Peyer's patch (tissue), 4 donors: ENCODE results near the gene CORO7. TPM values are rescaled to one million over a fixed set of nuclear protein-coding genes. Genes with fewer than 3 reads are reported as not detected.

ENCODE experiments used
- DNase-seq, 3 donors: peaks; one replicate each; pipeline ENCODE4 v3.0.0-alpha.2; 2017 to 2019
- H3K27ac ChIP-seq, 4 donors: fragments of 200-600 bp; sonication (generic); one replicate each; pipeline ENCODE4 v1.5.1; 2016 to 2019
- H3K27me3 ChIP-seq, 2 donors: fragments of 200-600 bp; sonication (generic); one replicate each; pipeline ENCODE4 v1.5.1; 2019
- H3K36me3 ChIP-seq, 3 donors: fragments of 200-600 bp; sonication (generic); one replicate each; pipeline ENCODE4 v1.5.1; 2016 to 2019
- H3K4me1 ChIP-seq, 4 donors: fragments of 200-600 bp; sonication (generic); one replicate each; pipeline ENCODE4 v1.5.1; 2016 to 2019
- H3K4me3 ChIP-seq, 4 donors: fragments of 200-600 bp; sonication (generic); 1 replicate in 3 of 4; 2 replicates in 1 of 4; pipeline ENCODE4 v1.5.1; 2016 to 2019; ENCODE audit warnings: mild to moderate bottlenecking in 1 of 4
- H3K9me3 ChIP-seq, 4 donors: fragments of 200-600 bp; sonication (generic); one replicate each; pipeline ENCODE4 v1.5.1; 2016 to 2019; ENCODE audit warnings: mild to moderate bottlenecking in 1 of 4
- POLR2A ChIP-seq, 2 donors: fragments of 450-650 bp; IDR thresholded peaks; one replicate each; pipeline ENCODE4 v1.5.1; 2017; ENCODE audit warnings: antibody characterized with exemption in 2 of 2, mild to moderate bottlenecking in 2 of 2, moderate library complexity in 2 of 2
- total RNA-seq, 4 donors: library from RNA; depleted of rRNA; stranded (reverse); fragments of >200 nt; gene quantifications; one replicate each; pipeline ENCODE4 v1.1.0, GENCODE V29; 2016
- TF ChIP-seq, protein P1 (sequence below), 6 experiments: fragments of 450-650 bp in 4 of 6; fragments of 200-600 bp in 2 of 6; sonication (generic) in 1 of 6; IDR thresholded peaks; one replicate each; pipeline ENCODE4 v1.5.1; 2017 to 2019; ENCODE audit warnings: antibody characterized with exemption in 6 of 6, mild to moderate bottlenecking in 3 of 6, moderate library complexity in 1 of 6

Gene CORO7
- total RNA-seq, 4 donors from 2014 or later: 73.4 to 219 (median 110) TPM

DNA sequence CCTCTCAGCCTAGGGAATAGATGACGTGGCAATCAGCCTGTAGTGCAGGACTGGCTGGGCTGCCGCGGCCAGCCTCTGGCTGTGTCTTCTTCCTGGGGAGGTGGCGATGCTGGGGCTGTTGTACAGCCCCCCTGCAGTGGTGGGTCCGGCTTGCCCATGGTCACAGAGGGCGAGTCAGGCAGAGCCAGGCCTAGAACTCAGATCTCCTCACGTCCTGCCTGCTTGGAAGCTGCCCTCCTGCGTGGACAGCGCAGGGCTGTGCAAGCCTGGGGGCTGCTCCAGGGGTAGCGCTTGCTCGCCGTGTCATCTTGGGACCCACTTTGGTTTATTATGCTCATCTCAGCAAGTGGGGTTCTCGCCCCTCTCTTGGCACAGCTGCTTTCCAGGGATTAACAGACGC, 38.7 kb upstream of the CORO7 start:
- DNase-seq: no peak
- TF ChIP-seq, protein P1, sequence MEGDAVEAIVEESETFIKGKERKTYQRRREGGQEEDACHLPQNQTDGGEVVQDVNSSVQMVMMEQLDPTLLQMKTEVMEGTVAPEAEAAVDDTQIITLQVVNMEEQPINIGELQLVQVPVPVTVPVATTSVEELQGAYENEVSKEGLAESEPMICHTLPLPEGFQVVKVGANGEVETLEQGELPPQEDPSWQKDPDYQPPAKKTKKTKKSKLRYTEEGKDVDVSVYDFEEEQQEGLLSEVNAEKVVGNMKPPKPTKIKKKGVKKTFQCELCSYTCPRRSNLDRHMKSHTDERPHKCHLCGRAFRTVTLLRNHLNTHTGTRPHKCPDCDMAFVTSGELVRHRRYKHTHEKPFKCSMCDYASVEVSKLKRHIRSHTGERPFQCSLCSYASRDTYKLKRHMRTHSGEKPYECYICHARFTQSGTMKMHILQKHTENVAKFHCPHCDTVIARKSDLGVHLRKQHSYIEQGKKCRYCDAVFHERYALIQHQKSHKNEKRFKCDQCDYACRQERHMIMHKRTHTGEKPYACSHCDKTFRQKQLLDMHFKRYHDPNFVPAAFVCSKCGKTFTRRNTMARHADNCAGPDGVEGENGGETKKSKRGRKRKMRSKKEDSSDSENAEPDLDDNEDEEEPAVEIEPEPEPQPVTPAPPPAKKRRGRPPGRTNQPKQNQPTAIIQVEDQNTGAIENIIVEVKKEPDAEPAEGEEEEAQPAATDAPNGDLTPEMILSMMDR (IDR thresholded peaks at IDR 0.05): no peak
- no peak for TF ChIP-seq POLR2A (IDR thresholded peaks at IDR 0.05)
- Histone ChIP-seq H3K27ac (no peak overlapping the region), H3K9me3 (no peaks in the 10 kb centered on the region), H3K4me3 (no peak overlapping the region), H3K4me1 (no peaks in the 10 kb centered on the region), H3K27me3 (no peaks in the 10 kb centered on the region), H3K36me3 (peaks cover 0 to 73% (median 0%) of the 10 kb centered on the region in 3 donors)

DNA sequence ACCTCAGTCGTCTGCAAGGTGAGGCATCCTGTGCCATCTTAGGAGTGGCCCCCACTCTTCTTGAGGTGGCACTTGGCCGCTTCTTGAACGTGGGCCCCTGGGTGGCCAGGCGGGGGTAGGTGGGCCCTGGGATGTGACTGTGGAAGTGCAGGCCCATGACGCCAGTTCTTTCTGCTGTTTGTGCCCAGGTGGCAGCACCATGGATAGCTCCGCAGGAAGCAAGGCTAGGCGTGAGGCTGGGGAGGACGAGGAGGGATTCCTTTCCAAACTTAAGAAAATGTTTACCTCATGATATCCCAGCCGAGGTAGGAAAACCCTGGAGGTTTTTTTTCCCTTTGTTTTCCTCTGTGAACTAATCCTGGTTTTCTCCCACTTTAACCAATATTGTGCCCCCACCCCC, 38.2 kb upstream of the CORO7 start:
- no peak overlapping the region for H3K27ac ChIP-seq
- H3K9me3 ChIP-seq: no peaks in the 10 kb centered on the region
- no peak for DNase-seq
- H3K4me1 ChIP-seq: no peaks in the 10 kb centered on the region
- TF ChIP-seq, protein P1 (IDR thresholded peaks at IDR 0.05): no peak
- no peak for TF ChIP-seq POLR2A (IDR thresholded peaks at IDR 0.05)
- H3K27me3 ChIP-seq: no peaks in the 10 kb centered on the region
- H3K36me3 ChIP-seq: peaks cover 0 to 78% (median 0%) of the 10 kb centered on the region in 3 donors
- no peak overlapping the region for H3K4me3 ChIP-seq

DNA sequence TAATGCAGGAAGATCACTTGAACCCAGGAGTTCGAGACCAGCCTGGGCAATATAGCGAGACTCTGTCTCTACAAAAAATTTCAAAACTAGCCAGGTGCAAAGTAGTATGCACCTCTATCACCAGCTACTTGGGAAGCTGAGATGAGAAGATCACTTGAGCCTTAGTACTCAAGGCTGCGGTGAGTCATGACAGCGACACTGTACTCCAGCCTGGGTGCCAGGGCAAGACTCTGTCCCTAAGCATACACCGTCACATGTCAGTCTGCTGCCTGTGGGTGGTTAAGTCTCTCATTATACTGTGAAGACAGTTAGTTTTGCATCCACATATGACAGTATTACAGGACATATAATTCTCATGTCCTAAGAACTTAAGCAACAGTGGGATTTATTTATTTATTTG, 36.3 kb upstream of the CORO7 start:
- DNase-seq: no peak
- TF ChIP-seq, protein P1 (IDR thresholded peaks at IDR 0.05): no peak
- TF ChIP-seq POLR2A (IDR thresholded peaks at IDR 0.05): no peak
- Histone ChIP-seq H3K27me3 (no peaks in the 10 kb centered on the region), H3K9me3 (no peaks in the 10 kb centered on the region), H3K4me3 (no peak overlapping the region), H3K36me3 (peaks cover 0 to 95% (median 0%) of the 10 kb centered on the region in 3 donors), H3K4me1 (no peaks in the 10 kb centered on the region), H3K27ac (no peak overlapping the region)

DNA sequence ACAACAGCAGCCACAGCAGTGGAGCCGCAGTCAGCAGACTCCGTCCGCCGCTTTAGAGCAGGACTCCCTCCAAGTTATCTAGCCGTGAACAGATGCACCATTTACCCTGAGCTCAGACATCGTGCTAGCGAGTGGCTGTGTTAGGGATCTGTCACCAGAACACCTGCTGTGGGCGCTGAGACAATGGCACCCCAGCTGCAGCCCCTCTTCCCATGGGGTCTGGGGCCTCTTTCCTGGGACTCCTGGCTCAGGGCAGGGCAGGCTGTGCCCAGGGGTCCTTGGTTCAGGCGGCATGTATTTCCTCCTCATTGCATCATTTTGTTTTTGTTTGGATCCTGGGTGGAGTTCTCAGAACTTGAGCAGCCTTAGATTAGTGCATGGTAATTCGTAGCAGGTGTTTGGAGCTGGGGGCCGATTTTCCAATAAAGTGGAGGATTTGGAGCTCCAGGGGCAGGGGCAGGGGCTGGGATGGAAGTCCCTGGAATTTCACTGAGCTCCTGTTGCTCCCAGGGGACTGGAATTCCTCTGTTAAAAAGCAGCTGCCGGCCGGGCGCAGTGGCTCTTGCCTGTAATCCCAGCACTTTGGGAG, 34.6 kb upstream of the CORO7 start:
- H3K27ac ChIP-seq: no peak overlapping the region
- H3K36me3 ChIP-seq: peaks cover 0 to 96% (median 0%) of the 10 kb centered on the region in 3 donors
- no peak overlapping the region for H3K4me3 ChIP-seq
- no peak for DNase-seq
- H3K9me3 ChIP-seq: no peaks in the 10 kb centered on the region
- H3K4me1 ChIP-seq: no peaks in the 10 kb centered on the region
- no peaks in the 10 kb centered on the region for H3K27me3 ChIP-seq
- no peak for TF ChIP-seq POLR2A (IDR thresholded peaks at IDR 0.05)
- TF ChIP-seq, protein P1 (IDR thresholded peaks at IDR 0.05): no peak

DNA sequence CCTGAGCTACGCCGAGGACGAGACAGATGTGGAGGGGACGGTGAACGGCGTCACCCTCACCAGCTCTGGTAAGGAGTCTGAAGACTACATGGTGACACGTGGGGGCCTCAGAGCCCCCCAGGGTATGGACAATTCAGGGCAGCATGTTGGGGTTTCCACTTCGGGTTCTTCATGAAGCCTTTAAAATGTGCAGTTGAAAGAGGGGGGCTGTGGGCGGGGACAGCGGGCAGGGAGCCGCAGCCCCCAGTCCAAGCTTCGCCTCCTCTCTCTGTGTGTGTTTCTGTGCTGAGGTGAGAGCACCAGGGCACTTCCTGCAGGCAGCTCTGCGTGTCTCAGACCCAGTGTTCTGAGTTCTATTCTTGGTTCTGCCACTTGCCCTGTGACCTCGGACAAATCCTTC, 34.0 kb upstream of the CORO7 start:
- Histone ChIP-seq H3K27ac (no peak overlapping the region), H3K4me1 (no peaks in the 10 kb centered on the region), H3K9me3 (no peaks in the 10 kb centered on the region), H3K36me3 (peaks cover 0 to 96% (median 0%) of the 10 kb centered on the region in 3 donors), H3K27me3 (no peaks in the 10 kb centered on the region), H3K4me3 (no peak overlapping the region)
- TF ChIP-seq, protein P1 (IDR thresholded peaks at IDR 0.05): no peak
- no peak for TF ChIP-seq POLR2A (IDR thresholded peaks at IDR 0.05)
- DNase-seq: no peak

DNA sequence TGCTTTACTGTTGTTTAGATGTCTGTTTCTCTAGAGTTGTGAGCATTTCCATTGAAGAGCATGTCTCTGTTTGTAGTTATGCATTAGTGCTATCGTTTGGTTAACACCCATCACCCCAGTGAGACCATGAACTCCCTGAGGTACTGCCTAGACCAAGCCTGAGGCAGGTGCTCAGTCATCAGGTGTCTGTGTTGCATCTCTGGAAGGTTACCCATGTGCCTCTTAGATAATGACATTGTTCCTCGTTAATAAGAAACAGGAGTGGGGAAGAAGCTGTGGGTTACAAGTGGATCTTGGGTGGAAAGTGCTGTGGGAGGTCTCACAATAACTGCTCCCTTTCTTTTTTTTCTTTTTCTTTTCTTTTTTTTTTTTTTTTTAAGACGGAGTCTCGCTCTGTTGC, 27.6 kb upstream of the CORO7 start:
- TF ChIP-seq, protein P1 (IDR thresholded peaks at IDR 0.05): no peak
- no peak for TF ChIP-seq POLR2A (IDR thresholded peaks at IDR 0.05)
- H3K9me3 ChIP-seq: no peaks in the 10 kb centered on the region
- DNase-seq: no peak
- no peaks in the 10 kb centered on the region for H3K4me1 ChIP-seq
- no peak overlapping the region for H3K27ac ChIP-seq
- no peaks in the 10 kb centered on the region for H3K27me3 ChIP-seq
- no peak overlapping the region for H3K4me3 ChIP-seq
- H3K36me3 ChIP-seq: peaks cover 0 to 96% (median 0%) of the 10 kb centered on the region in 3 donors
